ENCODE results near the gene GUK1. TPM values are rescaled to one million over a fixed set of nuclear protein-coding genes. Genes with fewer than 3 reads are reported as not detected.

GUK1 gene
- total and polyA plus RNA-seq, 2 of the 4 experiments (the other 2 are of a cell fraction): 465 to 548 TPM

DNA sequence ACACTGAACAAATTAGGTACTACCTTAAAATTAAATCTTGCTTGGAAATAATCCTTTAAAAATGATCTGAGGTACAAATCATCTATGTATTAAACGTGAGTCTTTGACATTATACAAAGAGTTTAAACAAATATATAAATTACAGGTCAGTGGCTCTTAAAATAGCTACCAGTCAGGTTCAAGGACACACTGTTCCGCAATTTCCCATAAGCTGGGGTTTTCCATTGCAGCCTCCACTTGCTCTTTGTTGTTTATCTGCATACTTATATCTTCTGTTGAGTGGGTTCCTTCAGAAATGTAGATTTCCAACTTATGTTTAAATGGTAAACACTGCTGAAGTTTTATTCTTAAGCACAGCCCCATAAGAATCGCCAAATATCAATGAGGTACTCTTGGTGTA lies 25.3 kb upstream of the GUK1 start:
- dilution Hi-C loops (cut with HindIII; ENCODE audit: low sequenced_read_pairs, unreplicated experiment) (no loop called here), intact Hi-C loops (cut with micrococcal nuclease) (no loop called here), in situ Hi-C loops (cut with MboI; ENCODE audit: low sequenced_read_pairs) (no loop called here)
- Histone ChIP-seq H2AK9ac (replicated peaks; ENCODE audit: low read depth, low read length, poor library complexity) (no peak overlapping the region), H2BK120ac (ENCODE audit: low read depth, low read length) (no peak overlapping the region), H3K27me3 (ENCODE audit: control insufficient read depth, insufficient read depth, low read length) (no peaks in the 10 kb centered on the region), H3K23ac (ENCODE audit: low read depth, low read length) (no peak overlapping the region), H3K4me3 (ENCODE audit: insufficient read depth, low read depth, low read length) (no peak overlapping the region), H2AFZ (replicated peaks; ENCODE audit: low read length, poor library complexity) (no peak overlapping the region), H3K9me3 (ENCODE audit: control insufficient read depth, insufficient read depth, low read length) (no peaks in the 10 kb centered on the region), H3K4me1 (ENCODE audit: control insufficient read depth, insufficient read depth, low read length) (no peaks in the 10 kb centered on the region), H2BK5ac (ENCODE audit: low read depth, low read length, poor library complexity, severe bottlenecking) (no peak overlapping the region), H4K20me1 (ENCODE audit: insufficient read depth, low read length) (no peaks in the 10 kb centered on the region), H3K18ac (ENCODE audit: low read depth, low read length) (no peak overlapping the region), H3K4me2 (ENCODE audit: low read depth, low read length) (no peak overlapping the region), H4K8ac (ENCODE audit: low read depth in 2 of 2, low read length in 2 of 2) (no peak overlapping the region), H3K56ac (ENCODE audit: extremely low read depth, insufficient read depth, low read length) (no peak overlapping the region), H3K14ac (replicated peaks; ENCODE audit: low read depth, low read length) (no peak overlapping the region), H3K36me3 (ENCODE audit: control insufficient read depth, insufficient read depth, low read length) (no peaks in the 10 kb centered on the region), H3K9me1 (ENCODE audit: insufficient read depth, low read length) (no peaks in the 10 kb centered on the region), H3K27ac (ENCODE audit: insufficient read depth, low read length) (no peak overlapping the region), H3K9ac (ENCODE audit: low read depth, low read length) (no peak overlapping the region), H4K5ac (ENCODE audit: low read depth, low read length) (no peak overlapping the region), H2BK20ac (ENCODE audit: low read depth, low read length) (no peak overlapping the region), H4K91ac (ENCODE audit: insufficient read depth, low read depth, low read length) (no peak overlapping the region), H2AK5ac (ENCODE audit: low read depth, low read length) (no peak overlapping the region), H3K4ac (ENCODE audit: low read depth, low read length) (no peak overlapping the region), H3K79me1 (ENCODE audit: low read depth in 1 of 2, low read length in 2 of 2) (peaks cover 6 to 11% of the 10 kb centered on the region in 2 experiments; a peak in 2 of 4 replicates), H2BK15ac (ENCODE audit: low read depth, low read length) (no peak overlapping the region)
- no peak for DNase-seq
- ATAC-seq (ENCODE audit: low read depth): no peak
- TF ChIP-seq, protein P1, sequence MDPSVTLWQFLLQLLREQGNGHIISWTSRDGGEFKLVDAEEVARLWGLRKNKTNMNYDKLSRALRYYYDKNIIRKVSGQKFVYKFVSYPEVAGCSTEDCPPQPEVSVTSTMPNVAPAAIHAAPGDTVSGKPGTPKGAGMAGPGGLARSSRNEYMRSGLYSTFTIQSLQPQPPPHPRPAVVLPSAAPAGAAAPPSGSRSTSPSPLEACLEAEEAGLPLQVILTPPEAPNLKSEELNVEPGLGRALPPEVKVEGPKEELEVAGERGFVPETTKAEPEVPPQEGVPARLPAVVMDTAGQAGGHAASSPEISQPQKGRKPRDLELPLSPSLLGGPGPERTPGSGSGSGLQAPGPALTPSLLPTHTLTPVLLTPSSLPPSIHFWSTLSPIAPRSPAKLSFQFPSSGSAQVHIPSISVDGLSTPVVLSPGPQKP (IDR thresholded peaks at IDR 0.05; ENCODE audit: borderline replicate concordance, low read depth, low read length): no peak
- no peak for TF ChIP-seq RCOR1 (IDR thresholded peaks at IDR 0.05; ENCODE audit: insufficient replicate concordance, low read length)
- TF ChIP-seq NFE2L2 (IDR thresholded peaks at IDR 0.05; ENCODE audit: low read depth, low read length): no peak
- no peak for TF ChIP-seq RFX5 (IDR thresholded peaks at IDR 0.05; ENCODE audit: low read depth, low read length)
- no peak for TF ChIP-seq RAD21 (IDR thresholded peaks at IDR 0.05; ENCODE audit: low read length)
- no peak for TF ChIP-seq CHD1 (IDR thresholded peaks at IDR 0.05; ENCODE audit: low read depth, low read length)
- no TSS peak for BruUV-seq (replicated peaks)
- WGBS, 2 experiments (ENCODE audit: extremely low coverage in 2 of 2, insufficient read length in 1 of 2): no CpG with 5 or more reads among the region's 3 CpGs
- ChIA-PET CTCF (no interaction called here), POLR2A (ENCODE audit: unreplicated experiment) (no interaction called here)
